Measurements from ENCODE around the gene ATG2A. TPM values are rescaled to one million over a fixed set of nuclear protein-coding genes. Genes with fewer than 3 reads are reported as not detected.
A peak's percentile ranks its signal among the peaks of the same experiment; 100 is the strongest.

ATG2A gene
- total and polyA plus RNA-seq, 5 experiments from 2014 or later: 3.4 to 41.4 (median 4.2) TPM

DNA sequence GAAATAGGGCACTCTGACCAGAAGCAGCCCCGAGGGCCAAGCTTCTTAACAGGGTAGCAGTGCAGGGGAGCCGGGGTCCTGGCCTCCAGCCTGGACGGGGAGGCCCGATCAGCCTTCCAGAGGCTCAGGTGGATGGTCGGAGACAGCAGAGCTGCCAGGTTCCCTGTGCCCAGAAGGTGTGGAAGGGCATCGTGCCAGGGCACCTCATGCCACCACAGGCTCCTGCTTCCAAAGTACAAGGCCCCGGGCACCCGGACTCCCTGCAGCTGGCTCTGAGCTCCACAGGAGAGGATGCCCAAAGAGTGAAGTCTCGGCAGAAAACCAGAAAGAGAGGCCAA is 52.9 kb downstream of the ATG2A start:
- POLR2A ChIA-PET: interaction anchor here (0.6 to 45.7 kb wide), 9 partner anchors 8 to 634 kb away, joined by 3 to 2449 read pairs (median 6); partner anchors contain the start of genes CDC42BPG, EHD1, FAU and MALAT1
- Mint-ChIP-seq H3K36me3 (peaks cover 4 to 32% (median 7%) of the 10 kb centered on the region in 3 donors), H3K4me1 (peaks cover 40 to 97% (median 91%) of the 10 kb centered on the region in 4 donors)

GRCh38 chr11:64863391-64864060 is 53.5 kb downstream of the ATG2A start:
- ATAC-seq: no peak
- Mint-ChIP-seq H3K4me3 (peak overlapping the region; percentile 45 to 85 (median 82)), H3K27ac (peak overlapping the region; percentile 72 to 99 (median 96)), H3K4me1 (peaks cover 40 to 97% (median 91%) of the 10 kb centered on the region in 4 donors), H3K9me3 (peaks cover 0 to 4% (median 0%) of the 10 kb centered on the region in 9 donors), H3K36me3 (peaks cover 4 to 35% (median 7%) of the 10 kb centered on the region in 3 donors), H3K27me3 (no peaks in the 10 kb centered on the region)
- POLR2A ChIA-PET: interaction anchor here (0.6 to 45.7 kb wide), 9 partner anchors 7 to 635 kb away, joined by 3 to 2449 read pairs (median 6); partner anchors contain the start of genes CDC42BPG, EHD1, FAU and MALAT1
- DNase-seq: no peak

More for the DNA sequence above, 52.9 kb downstream of the ATG2A start:
- Mint-ChIP-seq H3K9me3 (peaks cover 0 to 4% (median 0%) of the 10 kb centered on the region in 9 donors), H3K27me3 (no peaks in the 10 kb centered on the region), H3K4me3 (peak overlapping the region; percentile 66 to 85 (median 81)), H3K27ac (peak overlapping the region; percentile 72 to 99 (median 95))
- no peak for ATAC-seq
- no peak for DNase-seq

DNA sequence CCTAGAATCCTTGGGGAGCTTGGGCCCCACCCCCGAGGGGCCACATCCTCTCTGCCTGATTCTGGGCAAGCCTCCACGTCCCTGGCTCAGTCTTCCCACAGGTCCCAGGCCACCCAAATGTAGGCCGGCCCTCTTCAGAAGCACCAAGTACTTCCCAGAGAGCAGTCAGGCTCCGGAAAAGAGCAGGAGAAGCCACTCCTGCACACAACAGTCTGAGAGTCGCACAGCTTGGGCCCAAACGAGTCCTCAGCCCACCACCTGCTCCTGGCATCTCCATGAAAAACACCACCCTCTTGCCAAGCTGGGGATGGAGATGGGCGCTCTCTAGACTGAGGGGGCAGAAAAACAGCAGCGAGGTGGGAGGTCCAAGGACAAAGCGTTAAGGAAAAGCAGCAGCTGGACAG is 54.0 kb downstream of the ATG2A start:
- H3K9me3 Mint-ChIP-seq: peaks cover 0 to 4% (median 0%) of the 10 kb centered on the region in 9 donors
- H3K27me3 Mint-ChIP-seq: no peaks in the 10 kb centered on the region
- peak overlapping the region; percentile 66 to 85 (median 82) for H3K4me3 Mint-ChIP-seq
- POLR2A ChIA-PET: interaction anchor here (1.2 to 45.7 kb wide), 7 partner anchors 7 to 259 kb away, joined by 3 to 2449 read pairs (median 38); partner anchors contain the start of genes CDC42BPG, EHD1, FAU and MRPL49
- peaks cover 35 to 97% (median 89%) of the 10 kb centered on the region in 4 donors for H3K4me1 Mint-ChIP-seq
- H3K27ac Mint-ChIP-seq: peak overlapping the region; percentile 72 to 99 (median 96)
- ATAC-seq (no peak), DNase-seq (no peak)
- H3K36me3 Mint-ChIP-seq: peaks cover 4 to 29% (median 7%) of the 10 kb centered on the region in 3 donors

DNA sequence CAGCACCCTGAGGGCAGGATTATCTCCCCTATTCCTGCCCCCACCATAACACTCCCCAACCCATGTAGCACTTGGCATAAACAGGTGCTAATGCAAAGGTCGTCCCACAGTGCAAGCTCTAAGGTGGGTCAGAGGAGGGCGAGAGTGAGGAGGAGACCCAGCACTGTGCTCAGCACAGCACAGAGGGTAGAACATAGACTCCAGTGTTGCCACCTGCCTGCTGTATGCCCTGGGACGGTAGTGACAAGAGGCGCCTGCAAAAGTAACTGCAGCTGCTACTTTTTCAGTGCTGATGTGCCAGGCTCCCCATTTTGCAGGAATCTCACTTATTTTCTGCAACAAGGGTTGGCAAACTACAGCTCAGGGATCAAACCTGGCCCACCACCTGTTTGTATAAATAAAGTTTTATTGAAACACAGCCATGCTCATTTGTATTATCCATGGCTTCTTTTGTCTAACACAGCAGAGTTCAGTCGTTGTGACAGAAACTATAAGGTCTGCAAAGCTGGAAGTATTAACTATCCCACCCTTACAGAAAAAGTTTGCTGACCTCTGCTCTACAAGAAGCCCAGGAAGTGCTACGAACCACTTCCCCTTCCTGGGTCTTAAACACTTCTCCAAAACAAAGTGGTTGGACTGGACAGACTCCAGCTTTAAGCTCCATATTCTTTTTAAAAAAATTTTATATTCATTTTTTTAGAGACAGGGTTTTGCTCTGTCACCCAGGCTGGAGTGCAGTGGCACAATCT is 55.6 kb downstream of the ATG2A start:
- no peak for DNase-seq
- peaks cover 0 to 4% (median 0%) of the 10 kb centered on the region in 9 donors for H3K9me3 Mint-ChIP-seq
- ATAC-seq: peak in 1 of 2 donors; percentile 16
- H3K27me3 Mint-ChIP-seq: no peaks in the 10 kb centered on the region
- H3K36me3 Mint-ChIP-seq: peaks cover 0 to 25% (median 3%) of the 10 kb centered on the region in 3 donors
- peak overlapping the region; percentile 90 to 99 (median 98) for H3K27ac Mint-ChIP-seq
- H3K4me3 Mint-ChIP-seq: peak overlapping the region; percentile 76 to 88 (median 84)
- H3K4me1 Mint-ChIP-seq: peaks cover 34 to 96% (median 86%) of the 10 kb centered on the region in 4 donors
- POLR2A ChIA-PET: interaction anchor here (0.6 to 45.7 kb wide), 12 partner anchors 5 to 1511 kb away, joined by 3 to 2449 read pairs (median 4); partner anchors contain the start of genes CDC42BPG, EHD1, RASGRP2 and SF1

GRCh38 chr11:64859542-64860414 is 57.2 kb downstream of the ATG2A start:
- H3K4me1 Mint-ChIP-seq: peaks cover 29 to 96% (median 85%) of the 10 kb centered on the region in 4 donors
- no peaks in the 10 kb centered on the region for H3K27me3 Mint-ChIP-seq
- peak overlapping the region; percentile 76 to 88 (median 84) for H3K4me3 Mint-ChIP-seq
- DNase-seq: peak in 8 of 10 donors; percentile 50 to 82 (median 72)
- POLR2A ChIA-PET: interaction anchor here (0.5 to 45.7 kb wide), 19 partner anchors 3 to 1474 kb away, joined by 3 to 2449 read pairs (median 4); partner anchors contain the start of genes CCDC85B, CDC42BPG, EHD1 and FAU
- no peaks in the 10 kb centered on the region for H3K9me3 Mint-ChIP-seq
- H3K36me3 Mint-ChIP-seq: peaks cover 0 to 32% (median 5%) of the 10 kb centered on the region in 3 donors
- H3K27ac Mint-ChIP-seq: peak overlapping the region; percentile 90 to 99 (median 98)
- ATAC-seq: peak; percentile 71 to 85

- DNase-seq: peak in 9 of 10 donors; percentile 57 to 81 (median 63)
- H3K9me3 Mint-ChIP-seq: no peaks in the 10 kb centered on the region
- peak overlapping the region; percentile 90 to 99 (median 98) for H3K27ac Mint-ChIP-seq
- H3K4me1 Mint-ChIP-seq: peaks cover 31 to 96% (median 86%) of the 10 kb centered on the region in 4 donors
- H3K4me3 Mint-ChIP-seq: peak overlapping the region; percentile 76 to 88 (median 84)
- ATAC-seq: peak; percentile 58 to 64
- peaks cover 0 to 42% (median 6%) of the 10 kb centered on the region in 3 donors for H3K36me3 Mint-ChIP-seq
- no peaks in the 10 kb centered on the region for H3K27me3 Mint-ChIP-seq
- POLR2A ChIA-PET: interaction anchor here (0.5 to 45.7 kb wide), 17 partner anchors 2 to 1475 kb away, joined by 3 to 2449 read pairs (median 4); partner anchors contain the start of genes CCDC85B, CDC42BPG, EHD1 and FAU
Measured at GRCh38 chr11:64858467-64859263, 58.3 kb downstream of the ATG2A start.

DNA sequence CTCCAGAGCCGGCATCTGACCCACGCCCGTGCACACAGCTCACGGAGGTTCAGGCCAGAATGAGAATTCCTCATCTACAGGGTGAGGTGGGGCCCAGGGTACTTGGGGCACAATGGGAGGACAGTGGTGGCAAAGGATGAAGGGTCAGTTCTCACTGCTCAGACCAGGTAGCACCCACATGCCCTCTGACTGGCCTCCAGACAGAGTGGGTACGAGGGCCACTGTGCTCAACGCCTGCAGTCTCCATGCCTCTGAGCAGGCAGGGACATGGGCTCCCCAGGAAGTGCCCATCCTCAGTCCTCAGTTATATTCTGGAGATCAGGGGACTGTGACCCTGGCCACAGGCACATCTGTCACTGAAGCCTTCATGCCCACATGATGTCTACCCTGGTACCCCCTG is 59.5 kb downstream of the ATG2A start:
- peaks cover 0 to 48% (median 6%) of the 10 kb centered on the region in 3 donors for H3K36me3 Mint-ChIP-seq
- H3K9me3 Mint-ChIP-seq: no peaks in the 10 kb centered on the region
- H3K27me3 Mint-ChIP-seq: no peaks in the 10 kb centered on the region
- no peak for DNase-seq
- peak overlapping the region; percentile 55 to 96 (median 92) for H3K27ac Mint-ChIP-seq
- POLR2A ChIA-PET: interaction anchor here (1.1 to 45.7 kb wide), 4 partner anchors 1 to 93 kb away, joined by 3 to 2449 read pairs (median 1232); partner anchors contain the start of genes CDC42BPG and EHD1
- peaks cover 38 to 96% (median 86%) of the 10 kb centered on the region in 4 donors for H3K4me1 Mint-ChIP-seq
- H3K4me3 Mint-ChIP-seq: peak overlapping the region in 9 of 10 donors; percentile 3 to 83 (median 48)
- ATAC-seq: no peak

DNA sequence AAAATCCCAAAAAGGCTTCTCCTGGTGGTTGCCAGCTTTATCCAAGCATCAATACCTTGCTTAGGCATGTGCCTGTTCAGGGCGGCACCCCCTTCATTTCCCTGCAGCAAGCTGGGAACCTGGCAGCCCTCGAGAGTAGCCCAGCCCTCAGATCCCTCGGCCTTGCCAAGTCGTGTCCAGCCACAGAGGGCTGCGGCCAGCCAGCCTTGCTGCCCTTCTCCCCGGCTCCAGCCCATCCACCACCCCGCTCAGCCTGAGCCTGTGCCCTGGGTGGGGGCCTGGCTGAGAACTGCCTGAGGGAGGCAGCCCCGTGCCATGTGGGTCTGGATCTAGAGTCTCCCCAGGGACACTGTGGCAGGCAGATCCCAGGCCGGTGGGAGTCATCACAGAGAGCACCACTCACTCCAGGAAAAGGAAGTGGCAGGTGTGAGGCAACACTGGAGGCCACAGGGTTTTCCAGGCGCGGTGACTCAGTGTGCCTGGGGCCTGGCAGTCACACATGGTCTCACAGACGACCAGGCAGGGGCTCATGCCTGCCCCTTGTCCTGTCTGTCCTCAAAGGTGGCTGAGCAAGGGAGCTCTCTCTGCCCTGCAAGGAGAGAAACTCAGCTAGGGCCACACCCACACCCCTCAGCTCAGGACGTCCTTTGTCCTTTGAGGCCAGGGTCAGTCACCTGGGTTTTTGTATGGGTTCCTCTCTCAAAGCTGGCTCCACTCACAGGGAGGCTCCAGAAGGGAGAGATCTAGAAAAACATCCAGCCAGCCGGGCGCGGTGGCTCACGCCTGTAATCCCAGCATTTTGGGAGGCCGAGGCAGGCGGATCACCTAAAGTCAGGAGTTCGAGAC is 60.4 kb downstream of the ATG2A start:
- Mint-ChIP-seq H3K9me3 (no peaks in the 10 kb centered on the region), H3K4me3 (peak overlapping the region; percentile 39 to 88 (median 72)), H3K27me3 (no peaks in the 10 kb centered on the region), H3K36me3 (peaks cover 0 to 48% (median 6%) of the 10 kb centered on the region in 3 donors), H3K4me1 (peaks cover 42 to 96% (median 87%) of the 10 kb centered on the region in 4 donors), H3K27ac (peak overlapping the region; percentile 86 to 96 (median 94))
- no peak for ATAC-seq
- no peak for DNase-seq
- POLR2A ChIA-PET: interaction anchor here (0.6 to 45.7 kb wide), 5 partner anchors 0 to 936 kb away, joined by 3 to 2449 read pairs (median 4); partner anchors contain the start of genes CDC42BPG and EHD1

- no peaks in the 10 kb centered on the region for H3K9me3 Mint-ChIP-seq
Measured at GRCh38 chr11:64855596-64856304, 61.3 kb downstream of the ATG2A start.

More at GRCh38 chr11:64855596-64856304, 61.3 kb downstream of the ATG2A start:
- ATAC-seq: no peak
- peaks cover 0 to 48% (median 6%) of the 10 kb centered on the region in 3 donors for H3K36me3 Mint-ChIP-seq
- POLR2A ChIA-PET: interaction anchor here (1.2 to 45.7 kb wide), 5 partner anchors 1 to 84 kb away, joined by 3 to 2449 read pairs (median 7); partner anchors contain the start of genes CDC42BPG, EHD1 and SF1
- peak in 1 of 10 donors; percentile 14 for DNase-seq
- H3K27me3 Mint-ChIP-seq: no peaks in the 10 kb centered on the region
- H3K27ac Mint-ChIP-seq: peak overlapping the region; percentile 86 to 96 (median 94)
- peaks cover 46 to 96% (median 88%) of the 10 kb centered on the region in 4 donors for H3K4me1 Mint-ChIP-seq
- peak overlapping the region; percentile 50 to 88 (median 79) for H3K4me3 Mint-ChIP-seq
